ENCODE measurements around the gene DUSP9. TPM values are rescaled to one million over a fixed set of nuclear protein-coding genes. Genes with fewer than 3 reads are reported as not detected.

Gene DUSP9
- polyA plus RNA-seq, 1 donor (not counting 4 experiments of a cell fraction or from before 2014, with no cell fraction given): 0.47 TPM

GRCh38 chrX:153634832-153635231 is 12.2 kb upstream of the DUSP9 start:
- peaks cover 16% of the 10 kb centered on the region for H3K27me3 ChIP-seq (ENCODE audit: control insufficient read depth, extremely low read depth, insufficient read depth, low read length)
- dilution Hi-C loops (cut with MboI; ENCODE audit: extremely low pct_ligation_motif_present, low sequenced_read_pairs): no loop called here
- H2AFZ ChIP-seq (ENCODE audit: control insufficient read depth, low read length): no peak overlapping the region

DNA sequence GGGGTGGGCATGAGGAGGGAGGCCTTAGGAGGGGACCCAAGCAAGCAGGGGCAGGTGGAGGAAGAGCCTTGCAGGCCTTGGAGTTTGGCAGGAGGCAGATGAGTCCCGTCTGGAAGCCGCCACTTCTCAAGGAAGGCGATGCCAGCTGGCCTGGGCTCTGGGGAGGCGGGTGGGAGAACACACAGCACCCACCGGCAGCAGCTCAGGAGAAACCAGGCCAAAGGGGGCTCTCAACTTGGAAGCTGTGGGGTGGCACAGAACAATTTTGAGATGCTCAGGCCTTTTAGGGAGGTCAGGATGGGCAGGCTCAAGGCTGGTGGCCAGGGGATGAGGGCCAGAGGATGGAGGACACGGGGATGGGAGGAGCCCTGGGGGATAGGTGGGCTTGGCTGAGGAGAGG is 11.6 kb upstream of the DUSP9 start:
- DNase-seq (ENCODE audit: low read depth, low spot score) (no peak), FAIRE-seq (no peak)
- dilution Hi-C loops (cut with MboI; ENCODE audit: extremely low pct_ligation_motif_present, low sequenced_read_pairs): no loop called here
- Histone ChIP-seq H3K4me2 (ENCODE audit: control insufficient read depth, extremely low read depth, insufficient read depth, low read depth, low read length) (no peak overlapping the region), H3K4me1 (ENCODE audit: control insufficient read depth, extremely low read depth, insufficient read depth, low read length) (peaks cover 3% of the 10 kb centered on the region), H3K9me3 (ENCODE audit: control insufficient read depth, low read depth, low read length) (peaks cover 3% of the 10 kb centered on the region), H3K4me3 (ENCODE audit: control insufficient read depth in 2 of 3, extremely low read depth in 1 of 3, insufficient read depth in 2 of 3, low read depth in 1 of 3, low read length in 3 of 3) (no peak overlapping the region), H3K9ac (ENCODE audit: control insufficient read depth, extremely low read depth, insufficient read depth, low read length) (no peak overlapping the region), H3K36me3 (ENCODE audit: control insufficient read depth in 2 of 2, extremely low read depth in 1 of 2, insufficient read depth in 2 of 2, low read length in 2 of 2) (no peaks in the 10 kb centered on the region), H3K27me3 (ENCODE audit: control insufficient read depth, extremely low read depth, insufficient read depth, low read length) (peaks cover 22% of the 10 kb centered on the region), H3K79me2 (ENCODE audit: control insufficient read depth, insufficient read depth, low read length) (no peaks in the 10 kb centered on the region), H3K9me1 (ENCODE audit: control insufficient read depth, extremely low read depth, insufficient read depth, low read length) (no peaks in the 10 kb centered on the region), H2AFZ (ENCODE audit: control insufficient read depth, low read length) (no peak overlapping the region), H3K27ac (ENCODE audit: control insufficient read depth, insufficient read depth, low read length) (no peak overlapping the region), H4K20me1 (ENCODE audit: control insufficient read depth, extremely low read depth, insufficient read depth, low read length) (no peaks in the 10 kb centered on the region)
- no peak for TF ChIP-seq EZH2 (IDR thresholded peaks at IDR 0.05; ENCODE audit: low read length)
- TF ChIP-seq, protein P1, sequence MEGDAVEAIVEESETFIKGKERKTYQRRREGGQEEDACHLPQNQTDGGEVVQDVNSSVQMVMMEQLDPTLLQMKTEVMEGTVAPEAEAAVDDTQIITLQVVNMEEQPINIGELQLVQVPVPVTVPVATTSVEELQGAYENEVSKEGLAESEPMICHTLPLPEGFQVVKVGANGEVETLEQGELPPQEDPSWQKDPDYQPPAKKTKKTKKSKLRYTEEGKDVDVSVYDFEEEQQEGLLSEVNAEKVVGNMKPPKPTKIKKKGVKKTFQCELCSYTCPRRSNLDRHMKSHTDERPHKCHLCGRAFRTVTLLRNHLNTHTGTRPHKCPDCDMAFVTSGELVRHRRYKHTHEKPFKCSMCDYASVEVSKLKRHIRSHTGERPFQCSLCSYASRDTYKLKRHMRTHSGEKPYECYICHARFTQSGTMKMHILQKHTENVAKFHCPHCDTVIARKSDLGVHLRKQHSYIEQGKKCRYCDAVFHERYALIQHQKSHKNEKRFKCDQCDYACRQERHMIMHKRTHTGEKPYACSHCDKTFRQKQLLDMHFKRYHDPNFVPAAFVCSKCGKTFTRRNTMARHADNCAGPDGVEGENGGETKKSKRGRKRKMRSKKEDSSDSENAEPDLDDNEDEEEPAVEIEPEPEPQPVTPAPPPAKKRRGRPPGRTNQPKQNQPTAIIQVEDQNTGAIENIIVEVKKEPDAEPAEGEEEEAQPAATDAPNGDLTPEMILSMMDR (optimal IDR thresholded peaks at IDR 0.05 in 1 of 3, IDR thresholded peaks at IDR 0.05 in 1 of 3, conservative IDR thresholded peaks at IDR 0.05 in 1 of 3; ENCODE audit: extremely low read depth in 1 of 3, insufficient read depth in 2 of 3, low read length in 3 of 3): no peak

More at GRCh38 chrX:153634832-153635231, 12.2 kb upstream of the DUSP9 start:
- DNase-seq (ENCODE audit: low read depth, low spot score) (no peak), FAIRE-seq (no peak)
- peaks cover 3% of the 10 kb centered on the region for H3K9me3 ChIP-seq (ENCODE audit: control insufficient read depth, low read depth, low read length)
- peaks cover 3% of the 10 kb centered on the region for H3K4me1 ChIP-seq (ENCODE audit: control insufficient read depth, extremely low read depth, insufficient read depth, low read length)
- H3K9me1 ChIP-seq (ENCODE audit: control insufficient read depth, extremely low read depth, insufficient read depth, low read length): no peaks in the 10 kb centered on the region
- H3K36me3 ChIP-seq (ENCODE audit: control insufficient read depth in 2 of 2, extremely low read depth in 1 of 2, insufficient read depth in 2 of 2, low read length in 2 of 2): no peaks in the 10 kb centered on the region
- H3K9ac ChIP-seq (ENCODE audit: control insufficient read depth, extremely low read depth, insufficient read depth, low read length): no peak overlapping the region
- H3K4me2 ChIP-seq (ENCODE audit: control insufficient read depth, extremely low read depth, insufficient read depth, low read depth, low read length): no peak overlapping the region
- H3K79me2 ChIP-seq (ENCODE audit: control insufficient read depth, insufficient read depth, low read length): no peaks in the 10 kb centered on the region
- TF ChIP-seq EZH2 (IDR thresholded peaks at IDR 0.05; ENCODE audit: low read length): no peak
- TF ChIP-seq, protein P1 (optimal IDR thresholded peaks at IDR 0.05 in 1 of 3, IDR thresholded peaks at IDR 0.05 in 1 of 3, conservative IDR thresholded peaks at IDR 0.05 in 1 of 3; ENCODE audit: extremely low read depth in 1 of 3, insufficient read depth in 2 of 3, low read length in 3 of 3): no peak
- H3K4me3 ChIP-seq (ENCODE audit: control insufficient read depth in 2 of 3, extremely low read depth in 1 of 3, insufficient read depth in 2 of 3, low read depth in 1 of 3, low read length in 3 of 3): no peak overlapping the region
- H3K27ac ChIP-seq (ENCODE audit: control insufficient read depth, insufficient read depth, low read length): no peak overlapping the region
- no peaks in the 10 kb centered on the region for H4K20me1 ChIP-seq (ENCODE audit: control insufficient read depth, extremely low read depth, insufficient read depth, low read length)

Measured in keratinocyte (primary cell).